ENCODE measurements around the gene AAK1. TPM values are rescaled to one million over a fixed set of nuclear protein-coding genes. Genes with fewer than 3 reads are reported as not detected.
"Not testable (repeated sequence)": the region's sequence is repeated elsewhere in the genome, so short reads cannot be mapped to it uniquely, and the experiment has no call there.

The AAK1 gene
- polyA plus RNA-seq, 1 of the 3 experiments (the other 2 are of a cell fraction) = 13.4 TPM

DNA sequence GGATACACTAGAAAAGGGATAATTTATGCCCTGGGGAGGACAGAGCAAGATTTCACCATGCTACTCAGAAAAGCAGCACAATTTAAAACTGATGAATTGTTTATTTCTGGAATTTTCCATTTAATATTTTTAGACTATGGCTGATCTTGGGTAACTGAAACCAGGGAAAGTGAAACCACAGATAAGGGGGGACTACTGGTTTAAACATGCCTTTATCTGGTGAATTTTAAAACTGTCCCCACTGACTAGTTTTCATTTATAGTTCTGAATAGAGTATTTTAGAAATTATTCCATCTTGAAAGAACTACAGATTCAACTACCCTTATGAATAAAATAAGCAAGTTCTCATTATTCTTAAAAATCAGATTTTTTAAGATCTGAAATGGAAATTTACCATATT, 221.3 kb downstream of the AAK1 start:
- H3K4me2 ChIP-seq = no peak overlapping the region
- H3K27me3 ChIP-seq (ENCODE audit: insufficient read depth) = no peaks in the 10 kb centered on the region
- no peak overlapping the region for H3K9ac ChIP-seq
- DNase-seq = no peak
- H3K4me3 ChIP-seq (ENCODE audit: low read depth in 2 of 2, low read length in 1 of 2) = no peak overlapping the region
- CTCF ChIA-PET = no interaction called here
- no peaks in the 10 kb centered on the region for H3K9me2 ChIP-seq
- H2AFZ ChIP-seq (ENCODE audit: low read depth) = no peak overlapping the region
- H3K9me3 ChIP-seq = no peaks in the 10 kb centered on the region
- H3K79me2 ChIP-seq (ENCODE audit: insufficient read depth) = peaks cover 4% of the 10 kb centered on the region
- POLR2A ChIA-PET = no interaction called here
- no peaks in the 10 kb centered on the region for H3K4me1 ChIP-seq (ENCODE audit: control insufficient read depth in 1 of 2, insufficient read depth in 2 of 2, low read depth in 1 of 2, low read length in 1 of 2)
- peaks cover 6% of the 10 kb centered on the region for H3F3A ChIP-seq (replicated peaks; ENCODE audit: insufficient read depth)
- H4K20me1 ChIP-seq (ENCODE audit: insufficient read depth) = no peaks in the 10 kb centered on the region
- H3K27ac ChIP-seq (ENCODE audit: low read depth in 2 of 2, low read length in 1 of 2) = no peak overlapping the region
- TF ChIP-seq EP300 (IDR thresholded peaks at IDR 0.05; ENCODE audit: borderline replicate concordance in 1 of 2, low read depth in 1 of 2, low read length in 1 of 2) (no peak), SMC3 (IDR thresholded peaks at IDR 0.05; ENCODE audit: low read depth, low read length) (no peak), TCF12 (IDR thresholded peaks at IDR 0.05) (no peak), EZH2phosphoT487 (IDR thresholded peaks at IDR 0.05; ENCODE audit: borderline replicate concordance, low read depth) (no peak), RCOR1 (IDR thresholded peaks at IDR 0.05; ENCODE audit: low read length) (no peak), TAF1 (IDR thresholded peaks at IDR 0.05; ENCODE audit: borderline replicate concordance, low read depth, low read length) (no peak), NRF1 (IDR thresholded peaks at IDR 0.05; ENCODE audit: low read depth, low read length) (no peak), FOXM1 (IDR thresholded peaks at IDR 0.05; ENCODE audit: low read depth) (no peak), POLR2AphosphoS5 (IDR thresholded peaks at IDR 0.05; ENCODE audit: low read depth, low read length) (no peak), RXRA (IDR thresholded peaks at IDR 0.05; ENCODE audit: borderline replicate concordance, low read depth) (no peak), GABPA (IDR thresholded peaks at IDR 0.05; ENCODE audit: low read depth) (no peak), CHD2 (IDR thresholded peaks at IDR 0.05; ENCODE audit: low read length, partially characterized antibody) (no peak), GATA2 (CRISPR knock-in tag; IDR thresholded peaks at IDR 0.05) (no peak)
- TF ChIP-seq, protein P1, sequence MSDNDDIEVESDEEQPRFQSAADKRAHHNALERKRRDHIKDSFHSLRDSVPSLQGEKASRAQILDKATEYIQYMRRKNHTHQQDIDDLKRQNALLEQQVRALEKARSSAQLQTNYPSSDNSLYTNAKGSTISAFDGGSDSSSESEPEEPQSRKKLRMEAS (IDR thresholded peaks at IDR 0.05; ENCODE audit: low read depth) = no peak
- TF ChIP-seq, protein P2, sequence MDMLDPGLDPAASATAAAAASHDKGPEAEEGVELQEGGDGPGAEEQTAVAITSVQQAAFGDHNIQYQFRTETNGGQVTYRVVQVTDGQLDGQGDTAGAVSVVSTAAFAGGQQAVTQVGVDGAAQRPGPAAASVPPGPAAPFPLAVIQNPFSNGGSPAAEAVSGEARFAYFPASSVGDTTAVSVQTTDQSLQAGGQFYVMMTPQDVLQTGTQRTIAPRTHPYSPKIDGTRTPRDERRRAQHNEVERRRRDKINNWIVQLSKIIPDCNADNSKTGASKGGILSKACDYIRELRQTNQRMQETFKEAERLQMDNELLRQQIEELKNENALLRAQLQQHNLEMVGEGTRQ (IDR thresholded peaks at IDR 0.05; ENCODE audit: borderline replicate concordance, low read depth, low read length) = no peak
- TF ChIP-seq, protein P3, sequence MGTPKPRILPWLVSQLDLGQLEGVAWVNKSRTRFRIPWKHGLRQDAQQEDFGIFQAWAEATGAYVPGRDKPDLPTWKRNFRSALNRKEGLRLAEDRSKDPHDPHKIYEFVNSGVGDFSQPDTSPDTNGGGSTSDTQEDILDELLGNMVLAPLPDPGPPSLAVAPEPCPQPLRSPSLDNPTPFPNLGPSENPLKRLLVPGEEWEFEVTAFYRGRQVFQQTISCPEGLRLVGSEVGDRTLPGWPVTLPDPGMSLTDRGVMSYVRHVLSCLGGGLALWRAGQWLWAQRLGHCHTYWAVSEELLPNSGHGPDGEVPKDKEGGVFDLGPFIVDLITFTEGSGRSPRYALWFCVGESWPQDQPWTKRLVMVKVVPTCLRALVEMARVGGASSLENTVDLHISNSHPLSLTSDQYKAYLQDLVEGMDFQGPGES (IDR thresholded peaks at IDR 0.05; ENCODE audit: low read depth, low read length) = no peak
- TF ChIP-seq, protein P4, sequence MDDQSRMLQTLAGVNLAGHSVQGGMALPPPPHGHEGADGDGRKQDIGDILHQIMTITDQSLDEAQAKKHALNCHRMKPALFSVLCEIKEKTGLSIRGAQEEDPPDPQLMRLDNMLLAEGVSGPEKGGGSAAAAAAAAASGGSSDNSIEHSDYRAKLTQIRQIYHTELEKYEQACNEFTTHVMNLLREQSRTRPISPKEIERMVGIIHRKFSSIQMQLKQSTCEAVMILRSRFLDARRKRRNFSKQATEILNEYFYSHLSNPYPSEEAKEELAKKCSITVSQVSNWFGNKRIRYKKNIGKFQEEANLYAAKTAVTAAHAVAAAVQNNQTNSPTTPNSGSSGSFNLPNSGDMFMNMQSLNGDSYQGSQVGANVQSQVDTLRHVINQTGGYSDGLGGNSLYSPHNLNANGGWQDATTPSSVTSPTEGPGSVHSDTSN (IDR thresholded peaks at IDR 0.05) = no peak
- TF ChIP-seq, protein P5, sequence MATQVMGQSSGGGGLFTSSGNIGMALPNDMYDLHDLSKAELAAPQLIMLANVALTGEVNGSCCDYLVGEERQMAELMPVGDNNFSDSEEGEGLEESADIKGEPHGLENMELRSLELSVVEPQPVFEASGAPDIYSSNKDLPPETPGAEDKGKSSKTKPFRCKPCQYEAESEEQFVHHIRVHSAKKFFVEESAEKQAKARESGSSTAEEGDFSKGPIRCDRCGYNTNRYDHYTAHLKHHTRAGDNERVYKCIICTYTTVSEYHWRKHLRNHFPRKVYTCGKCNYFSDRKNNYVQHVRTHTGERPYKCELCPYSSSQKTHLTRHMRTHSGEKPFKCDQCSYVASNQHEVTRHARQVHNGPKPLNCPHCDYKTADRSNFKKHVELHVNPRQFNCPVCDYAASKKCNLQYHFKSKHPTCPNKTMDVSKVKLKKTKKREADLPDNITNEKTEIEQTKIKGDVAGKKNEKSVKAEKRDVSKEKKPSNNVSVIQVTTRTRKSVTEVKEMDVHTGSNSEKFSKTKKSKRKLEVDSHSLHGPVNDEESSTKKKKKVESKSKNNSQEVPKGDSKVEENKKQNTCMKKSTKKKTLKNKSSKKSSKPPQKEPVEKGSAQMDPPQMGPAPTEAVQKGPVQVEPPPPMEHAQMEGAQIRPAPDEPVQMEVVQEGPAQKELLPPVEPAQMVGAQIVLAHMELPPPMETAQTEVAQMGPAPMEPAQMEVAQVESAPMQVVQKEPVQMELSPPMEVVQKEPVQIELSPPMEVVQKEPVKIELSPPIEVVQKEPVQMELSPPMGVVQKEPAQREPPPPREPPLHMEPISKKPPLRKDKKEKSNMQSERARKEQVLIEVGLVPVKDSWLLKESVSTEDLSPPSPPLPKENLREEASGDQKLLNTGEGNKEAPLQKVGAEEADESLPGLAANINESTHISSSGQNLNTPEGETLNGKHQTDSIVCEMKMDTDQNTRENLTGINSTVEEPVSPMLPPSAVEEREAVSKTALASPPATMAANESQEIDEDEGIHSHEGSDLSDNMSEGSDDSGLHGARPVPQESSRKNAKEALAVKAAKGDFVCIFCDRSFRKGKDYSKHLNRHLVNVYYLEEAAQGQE (IDR thresholded peaks at IDR 0.05; ENCODE audit: low read depth, low read length) = no peak
- TF ChIP-seq, protein P6, sequence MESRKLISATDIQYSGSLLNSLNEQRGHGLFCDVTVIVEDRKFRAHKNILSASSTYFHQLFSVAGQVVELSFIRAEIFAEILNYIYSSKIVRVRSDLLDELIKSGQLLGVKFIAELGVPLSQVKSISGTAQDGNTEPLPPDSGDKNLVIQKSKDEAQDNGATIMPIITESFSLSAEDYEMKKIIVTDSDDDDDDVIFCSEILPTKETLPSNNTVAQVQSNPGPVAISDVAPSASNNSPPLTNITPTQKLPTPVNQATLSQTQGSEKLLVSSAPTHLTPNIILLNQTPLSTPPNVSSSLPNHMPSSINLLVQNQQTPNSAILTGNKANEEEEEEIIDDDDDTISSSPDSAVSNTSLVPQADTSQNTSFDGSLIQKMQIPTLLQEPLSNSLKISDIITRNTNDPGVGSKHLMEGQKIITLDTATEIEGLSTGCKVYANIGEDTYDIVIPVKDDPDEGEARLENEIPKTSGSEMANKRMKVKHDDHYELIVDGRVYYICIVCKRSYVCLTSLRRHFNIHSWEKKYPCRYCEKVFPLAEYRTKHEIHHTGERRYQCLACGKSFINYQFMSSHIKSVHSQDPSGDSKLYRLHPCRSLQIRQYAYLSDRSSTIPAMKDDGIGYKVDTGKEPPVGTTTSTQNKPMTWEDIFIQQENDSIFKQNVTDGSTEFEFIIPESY (IDR thresholded peaks at IDR 0.05; ENCODE audit: borderline replicate concordance, low read depth) = no peak
- H3K36me3 ChIP-seq (replicated peaks in 1 of 2; ENCODE audit: control insufficient read depth in 1 of 2, insufficient read depth in 2 of 2, low read length in 1 of 2) = peaks cover 0 to 39% of the 10 kb centered on the region in 2 experiments

DNA sequence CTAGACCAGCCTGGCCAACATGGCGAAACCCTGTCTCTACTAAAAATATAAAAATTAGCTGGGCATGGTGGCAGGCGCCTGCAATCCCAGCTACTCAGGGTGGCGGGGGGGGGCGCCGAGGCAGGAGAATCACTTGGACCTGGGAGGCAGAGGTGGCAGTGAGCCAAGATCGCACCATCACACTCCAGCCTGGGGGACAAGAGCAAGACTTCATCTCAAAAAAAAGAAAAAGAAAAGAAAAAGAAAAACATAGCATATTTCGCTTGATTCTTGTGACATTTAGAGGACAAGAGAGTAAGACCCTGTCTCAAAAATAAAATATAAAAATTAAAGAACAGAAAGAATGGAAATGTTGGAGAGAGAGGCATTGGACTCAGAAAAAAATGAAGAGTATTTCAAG, 224.4 kb downstream of the AAK1 start:
- CTCF ChIA-PET = interaction anchor here (0.7 kb wide), 1 partner anchor 511 kb away, joined by 3 read pairs; no protein-coding TSS in a partner anchor
- WGBS (ENCODE audit: low lambda C conversion rate) = 83% methylated on average over 7 of the region's 7 CpGs
- DNase-seq = not testable (repeated sequence)

More for the DNA sequence above, 224.4 kb downstream of the AAK1 start:
- H3F3A ChIP-seq (replicated peaks; ENCODE audit: insufficient read depth); H3K9me2 ChIP-seq; H3K27ac ChIP-seq (ENCODE audit: low read depth in 2 of 2, low read length in 1 of 2); H2AFZ ChIP-seq (ENCODE audit: low read depth); H3K79me2 ChIP-seq (ENCODE audit: insufficient read depth); H3K4me2 ChIP-seq; H3K9ac ChIP-seq; H3K4me3 ChIP-seq (ENCODE audit: low read depth in 2 of 2, low read length in 1 of 2); H4K20me1 ChIP-seq (ENCODE audit: insufficient read depth); H3K9me3 ChIP-seq; H3K4me1 ChIP-seq (ENCODE audit: control insufficient read depth in 1 of 2, insufficient read depth in 2 of 2, low read depth in 1 of 2, low read length in 1 of 2); H3K27me3 ChIP-seq (ENCODE audit: insufficient read depth); POLR2A ChIA-PET: not testable (repeated sequence)
- H3K36me3 ChIP-seq (replicated peaks in 1 of 2; ENCODE audit: control insufficient read depth in 1 of 2, insufficient read depth in 2 of 2, low read length in 1 of 2) = peaks cover 8 to 48% of the 10 kb centered on the region in 2 experiments
